Endothelial cell (in vitro differentiated cells): ENCODE results near the gene CHST11. TPM values are rescaled to one million over a fixed set of nuclear protein-coding genes. Genes with fewer than 3 reads are reported as not detected.

Experiments
- DNase-seq: peaks from one replicate; pipeline ENCODE4 v3.0.0; 2021; ENCODE audit warnings: low spot score
- H3K27ac Mint-ChIP-seq: one replicate; pipeline ENCODE4 v1.8.0; 2021; ENCODE audit warnings: mixed read lengths, inconsistent platforms; ENCODE audit not compliant: unreplicated experiment
- H3K27me3 Mint-ChIP-seq: one replicate; pipeline ENCODE4 v1.8.0; 2021; ENCODE audit warnings: mild to moderate bottlenecking, moderate library complexity, mixed read lengths, inconsistent platforms; ENCODE audit not compliant: unreplicated experiment
- H3K36me3 Mint-ChIP-seq: one replicate; pipeline ENCODE4 v1.8.0; 2021; ENCODE audit warnings: mild to moderate bottlenecking, low read depth, mixed read lengths, inconsistent platforms; ENCODE audit not compliant: unreplicated experiment
- H3K4me1 Mint-ChIP-seq: one replicate; pipeline ENCODE4 v1.8.0; 2021; ENCODE audit warnings: mild to moderate bottlenecking, mixed read lengths, inconsistent platforms; ENCODE audit not compliant: unreplicated experiment
- H3K4me3 Mint-ChIP-seq: one replicate; pipeline ENCODE4 v1.8.0; 2021; ENCODE audit warnings: mild to moderate bottlenecking, mixed read lengths, inconsistent platforms; ENCODE audit not compliant: unreplicated experiment
- H3K9me3 Mint-ChIP-seq: one replicate; pipeline ENCODE4 v1.8.0; 2021; ENCODE audit warnings: mixed read lengths, inconsistent platforms; ENCODE audit not compliant: unreplicated experiment
- CTCF ChIP-seq: fragments of 200-600 bp; sonication (generic); IDR thresholded peaks from one replicate; pipeline ENCODE4 v1.5.0; 2021; ENCODE audit warnings: antibody characterized with exemption; ENCODE audit not compliant: unreplicated experiment
- total RNA-seq: library from RNA; stranded (reverse); fragmentation: NEBNext Ultra II Directional; extraction: Animal tissue kit (Norgen Biotek cat#: 25700); gene quantifications from one replicate; pipeline ENCODE4 v1.2.1, GENCODE V29; 2021; ENCODE audit not compliant: unreplicated experiment

Gene CHST11
- total RNA-seq, 1 donor from 2014 or later: 11.8 TPM

GRCh38 chr12:104452087-104452486 lies 4.7 kb upstream of the CHST11 start:
- Mint-ChIP-seq H3K36me3 (no peaks in the 10 kb centered on the region), H3K4me3 (no peak overlapping the region), H3K27ac (no peak overlapping the region), H3K9me3 (no peaks in the 10 kb centered on the region), H3K27me3 (peaks cover 1% of the 10 kb centered on the region), H3K4me1 (no peaks in the 10 kb centered on the region)
- no peak for TF ChIP-seq CTCF
- DNase-seq: no peak

GRCh38 chr12:104453133-104453532 lies 3.6 kb upstream of the CHST11 start:
- H3K4me1 Mint-ChIP-seq: peaks cover 4% of the 10 kb centered on the region
- no peak for TF ChIP-seq CTCF

GRCh38 chr12:104454997-104455396 lies 1.8 kb upstream of the CHST11 start:
- Mint-ChIP-seq H3K4me3 (no peak overlapping the region), H3K27ac (no peak overlapping the region), H3K36me3 (peaks cover 3% of the 10 kb centered on the region), H3K4me1 (peaks cover 9% of the 10 kb centered on the region), H3K9me3 (no peaks in the 10 kb centered on the region), H3K27me3 (peaks cover 4% of the 10 kb centered on the region)
- DNase-seq: no peak
- TF ChIP-seq CTCF: no peak

More at GRCh38 chr12:104453133-104453532, 3.6 kb upstream of the CHST11 start:
- Mint-ChIP-seq H3K27me3 (peaks cover 1% of the 10 kb centered on the region), H3K27ac (no peak overlapping the region), H3K36me3 (peaks cover 3% of the 10 kb centered on the region), H3K9me3 (no peaks in the 10 kb centered on the region), H3K4me3 (no peak overlapping the region)
- no peak for DNase-seq

GRCh38 chr12:104455578-104456416 lies 951 bp upstream of the CHST11 start:
- peaks cover 9% of the 10 kb centered on the region for H3K4me1 Mint-ChIP-seq
- no peak for DNase-seq
- peaks cover 3% of the 10 kb centered on the region for H3K36me3 Mint-ChIP-seq
- H3K27me3 Mint-ChIP-seq: peaks cover 4% of the 10 kb centered on the region
- no peaks in the 10 kb centered on the region for H3K9me3 Mint-ChIP-seq
- no peak for TF ChIP-seq CTCF
- peak overlapping the region; percentile 94 for H3K4me3 Mint-ChIP-seq
- H3K27ac Mint-ChIP-seq: peak overlapping the region; percentile 81
